Sciatic nerve (tissue), 2 donors: ENCODE results near the gene SH3BP4. TPM values are rescaled to one million over a fixed set of nuclear protein-coding genes. Genes with fewer than 3 reads are reported as not detected.

Experiments
- ATAC-seq: fragments of 200-7000 bp; cut with Tn5 transposase; one replicate; pipeline ENCODE4 v1.9.1; 2020; ENCODE audit warnings: mild to moderate bottlenecking, moderate library complexity
- DNase-seq: peaks from one replicate; pipeline ENCODE4 v3.0.0-alpha.2; 2020; ENCODE audit warnings: low spot score
- intact Hi-C: fragments of 100-400 bp; cut with DNase I; formaldehyde crosslinking; loops from one replicate; pipeline ENCODE4 v1.14.2; 2022
- total RNA-seq: library from RNA; stranded (reverse); fragmentation: NEBNext Ultra II Directional; extraction: Animal tissue kit (Norgen Biotek cat#: 25700); gene quantifications from one replicate; pipeline ENCODE4 v1.2.1, GENCODE V29; 2021
- donor health status: DM: no; HTN: no; CAD: no.
- donor health status: DM: no; HTN: no; CAD: no.

SH3BP4 gene
- total RNA-seq, 1 donor from 2014 or later = 26.7 TPM

DNA sequence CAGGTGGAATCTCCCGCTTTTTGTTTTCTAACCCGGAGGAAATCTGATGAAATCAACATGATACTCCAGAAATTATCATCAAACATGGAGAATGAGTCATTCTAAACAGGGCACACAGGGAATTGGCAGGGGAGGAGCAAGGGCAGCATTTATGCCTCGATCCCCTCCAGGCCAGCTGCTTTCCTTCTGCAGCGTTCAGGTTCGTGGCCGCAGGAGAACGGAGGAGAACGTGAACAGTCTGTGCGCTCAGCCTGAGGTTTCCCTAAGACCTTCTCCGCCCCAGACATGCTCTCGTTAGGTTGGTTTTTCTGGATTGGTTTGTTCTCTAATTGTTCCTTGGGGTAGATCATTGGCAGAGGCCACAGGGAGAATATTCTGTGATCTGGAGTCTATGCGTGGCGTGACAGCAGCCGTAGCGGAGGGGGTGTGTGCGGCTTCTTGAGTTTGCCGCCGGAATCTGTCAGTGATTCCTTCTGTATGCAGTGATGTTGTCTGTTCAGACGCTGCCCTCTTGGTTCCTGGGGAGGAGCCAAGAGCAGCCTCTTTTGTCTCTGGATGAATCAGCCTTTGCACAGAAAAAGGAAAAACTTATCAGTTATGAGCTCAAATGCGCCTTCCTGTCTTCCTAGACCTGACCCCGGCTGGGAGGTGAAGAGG is 75.9 kb downstream of the SH3BP4 start:
- peak; percentile 33 for ATAC-seq
- intact Hi-C loops = no loop called here
- no peak for DNase-seq

DNA sequence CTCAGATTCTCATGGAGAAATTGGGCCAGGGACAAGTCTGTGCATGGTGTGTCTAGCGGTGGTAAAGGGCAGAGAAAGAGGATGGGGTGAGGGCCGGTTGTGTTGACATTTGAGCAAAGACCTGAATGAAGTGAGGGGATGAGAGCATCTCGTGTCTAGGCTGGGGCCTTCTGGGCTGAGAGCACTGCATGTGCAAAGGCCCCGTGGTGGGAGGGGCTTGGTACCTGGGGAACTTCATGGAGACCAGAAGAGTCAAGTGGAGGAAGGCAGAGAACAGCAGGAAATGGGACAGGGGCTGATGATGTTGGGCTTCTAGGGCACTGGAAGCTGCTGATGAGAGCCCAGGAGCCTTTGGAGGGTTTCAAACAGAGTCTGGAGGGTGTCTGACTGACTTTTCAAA is 76.8 kb downstream of the SH3BP4 start:
- ATAC-seq = no peak
- intact Hi-C loops = no loop called here
- DNase-seq = no peak

DNA sequence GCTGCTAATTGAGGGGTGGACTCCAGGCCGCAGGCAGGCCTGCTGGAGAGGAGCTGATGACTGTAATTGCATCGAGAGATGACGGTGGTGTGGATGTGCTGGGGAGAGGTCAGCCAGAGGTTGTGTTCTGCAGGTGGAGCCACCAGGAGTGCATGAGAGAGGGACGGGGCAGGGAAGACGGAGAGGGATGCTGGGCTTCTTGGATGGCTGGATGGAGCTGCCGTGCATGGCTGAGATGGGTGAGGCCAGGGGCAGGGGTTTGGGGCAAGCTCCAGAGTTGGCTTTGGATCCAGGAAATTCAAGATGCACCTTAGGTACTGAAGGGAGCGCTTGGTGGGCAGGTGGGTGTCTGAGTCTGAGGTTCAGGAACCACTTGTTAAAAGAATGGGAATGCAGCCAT is 77.2 kb downstream of the SH3BP4 start:
- intact Hi-C loops = no loop called here
- ATAC-seq = no peak
- DNase-seq = no peak

DNA sequence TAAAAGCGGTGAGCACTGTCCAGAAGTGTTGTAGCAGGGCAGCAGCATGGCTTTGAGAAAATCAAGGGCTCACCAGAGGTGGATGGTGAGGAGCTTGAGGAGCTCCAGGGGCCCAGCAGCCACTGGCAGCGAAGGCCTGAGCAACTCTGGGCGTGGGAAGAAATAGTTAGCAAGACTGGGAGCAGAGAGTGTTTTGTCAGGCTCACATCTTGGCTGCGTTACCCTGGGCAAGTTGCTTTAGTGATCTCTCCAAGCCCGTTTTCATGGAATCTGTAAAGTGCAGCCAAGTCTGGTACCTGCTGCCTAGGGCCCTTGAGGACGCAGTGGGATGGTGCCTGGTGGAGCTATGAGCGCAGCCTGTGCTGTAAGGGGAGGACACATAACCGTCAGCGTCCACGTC is 78.3 kb downstream of the SH3BP4 start:
- DNase-seq (no peak), ATAC-seq (no peak)
- intact Hi-C loops = no loop called here

DNA sequence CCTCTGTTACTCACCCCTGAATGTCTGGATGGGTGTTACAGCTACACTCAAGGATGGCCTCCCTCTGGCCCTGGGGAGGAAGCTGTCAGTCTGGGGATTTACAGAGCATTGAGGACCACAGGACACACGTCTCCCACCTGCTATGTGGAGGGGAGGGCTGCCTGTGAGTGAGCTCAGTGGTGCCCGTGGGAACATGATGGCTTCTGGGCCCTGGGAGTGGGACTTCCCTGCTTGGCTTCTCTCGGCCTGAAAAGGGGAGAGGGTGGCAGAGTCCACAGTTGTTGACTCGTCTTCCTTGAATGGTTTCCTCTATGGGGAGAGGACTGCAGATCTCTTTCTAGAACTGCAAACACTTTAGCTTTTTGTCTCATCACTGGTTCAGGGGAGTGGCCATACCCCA is 79.1 kb downstream of the SH3BP4 start:
- intact Hi-C loops = no loop called here

DNA sequence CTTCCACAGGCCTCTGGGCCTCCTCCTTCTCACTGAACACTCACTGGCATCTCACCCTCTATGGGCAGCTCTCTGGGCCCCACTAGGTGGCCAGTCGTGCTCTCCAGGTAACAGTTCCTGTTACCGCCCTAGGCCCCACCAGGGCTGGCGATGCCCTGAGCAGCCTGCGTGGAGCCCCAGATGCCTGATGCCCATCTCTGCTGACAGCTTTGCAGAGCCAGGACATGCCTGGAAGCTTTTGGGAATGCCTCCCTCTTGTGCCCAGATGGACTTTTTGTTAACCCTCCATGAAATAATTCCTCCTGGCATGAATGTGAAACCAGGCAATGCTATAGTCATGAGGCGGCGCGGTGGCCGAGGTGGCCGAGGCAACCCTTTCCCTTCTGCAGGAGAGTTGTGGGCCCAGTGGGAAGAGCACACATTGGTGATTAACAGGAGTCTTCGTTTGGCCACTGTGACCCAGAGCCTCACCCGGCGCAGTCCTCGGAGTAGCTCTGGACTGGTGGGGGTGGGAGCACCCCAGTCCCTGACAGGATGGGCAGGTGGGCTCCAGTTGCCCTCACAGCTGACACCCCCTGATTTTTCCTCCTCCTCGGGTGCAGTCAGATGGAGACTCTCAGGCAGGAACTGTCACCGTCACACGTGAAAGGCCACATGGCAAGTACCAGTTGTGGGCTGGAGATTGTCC is 80.0 kb downstream of the SH3BP4 start:
- ATAC-seq = no peak
- intact Hi-C loops = no loop called here
- DNase-seq = no peak

More for the DNA sequence above, 79.1 kb downstream of the SH3BP4 start:
- ATAC-seq (no peak), DNase-seq (no peak)

DNA sequence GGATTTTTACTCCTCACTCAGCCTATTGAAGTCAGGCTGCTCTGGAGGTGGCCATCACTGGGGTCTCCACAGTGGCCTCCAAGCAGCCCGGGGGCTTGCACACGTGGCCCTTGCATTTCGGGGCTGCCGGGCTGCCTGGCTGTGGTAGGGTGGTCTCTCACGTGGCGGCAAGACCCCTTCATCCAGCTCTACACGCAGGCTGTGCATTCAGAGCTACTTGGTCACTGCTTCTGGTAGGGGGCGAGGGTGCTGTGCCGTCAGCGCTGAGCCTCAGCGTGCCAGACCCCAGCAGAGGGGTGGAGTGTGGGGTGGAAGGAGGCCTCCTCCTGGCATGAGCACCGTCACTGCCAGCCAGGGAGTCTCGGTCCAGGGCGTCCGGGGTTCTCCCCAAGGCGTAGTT is 80.6 kb downstream of the SH3BP4 start:
- DNase-seq (no peak), ATAC-seq (no peak)
- intact Hi-C loops = no loop called here

DNA sequence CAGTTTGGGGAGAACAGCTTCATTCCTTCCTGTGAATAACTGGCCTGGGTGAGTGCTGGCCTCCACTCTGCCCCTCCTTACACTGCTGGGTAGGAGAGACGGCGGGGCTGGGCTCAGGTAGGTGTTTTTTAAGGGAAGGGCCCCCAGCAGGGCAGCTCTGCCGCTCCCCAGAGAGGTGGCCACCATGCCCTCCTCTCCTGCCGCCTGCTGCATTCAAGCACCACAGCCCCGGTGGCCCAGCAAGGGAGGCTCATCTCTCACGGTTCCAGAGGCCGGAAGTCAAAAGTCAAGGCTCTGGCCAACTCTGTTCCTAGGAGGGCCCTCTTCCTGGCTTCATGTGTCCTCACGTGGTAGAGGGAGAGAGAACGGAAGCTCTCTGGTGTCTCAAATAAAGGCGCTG is 81.1 kb downstream of the SH3BP4 start:
- no peak for ATAC-seq
- no peak for DNase-seq
- intact Hi-C loops = no loop called here

DNA sequence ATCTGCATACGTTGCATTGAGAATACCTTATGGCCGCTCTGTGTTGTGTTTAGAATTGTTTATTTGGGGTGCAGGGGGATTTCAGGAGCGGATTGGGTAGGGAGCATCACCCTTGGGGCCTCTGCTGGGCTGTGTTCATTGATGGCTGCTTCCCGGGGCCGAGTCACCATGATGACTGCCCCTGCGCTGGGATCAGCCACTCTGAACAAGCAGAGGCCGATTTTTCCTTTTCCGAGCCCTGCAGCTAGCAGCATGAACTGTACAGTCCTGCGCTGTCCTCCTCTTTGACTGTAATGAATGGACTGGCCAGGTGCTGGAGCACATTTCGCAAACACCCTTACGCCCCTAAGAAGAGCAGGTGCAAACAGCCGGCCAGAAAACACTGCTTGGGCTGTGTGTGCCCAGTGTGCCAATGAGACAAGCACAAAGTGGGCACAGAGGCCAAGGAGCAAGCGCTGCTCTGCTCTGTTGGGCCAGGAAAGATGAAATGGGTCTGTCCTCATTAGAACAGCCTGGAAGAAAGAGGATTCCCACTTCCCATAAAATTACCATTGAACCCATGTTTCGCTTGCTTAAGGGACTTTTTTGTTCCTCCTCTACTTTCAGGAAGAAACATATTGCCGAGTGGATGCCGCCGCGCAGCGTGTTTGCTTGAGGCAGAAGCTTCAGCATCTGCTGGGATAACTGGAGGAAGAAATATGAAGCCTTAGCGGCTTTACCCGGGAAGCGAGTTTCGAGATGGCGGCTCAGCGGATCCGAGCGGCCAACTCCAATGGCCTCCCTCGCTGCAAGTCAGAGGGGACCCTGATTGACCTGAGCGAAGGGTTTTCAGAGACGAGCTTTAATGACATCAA is 82.7 kb downstream of the SH3BP4 start:
- intact Hi-C loops = no loop called here
- DNase-seq (no peak), ATAC-seq (no peak)

DNA sequence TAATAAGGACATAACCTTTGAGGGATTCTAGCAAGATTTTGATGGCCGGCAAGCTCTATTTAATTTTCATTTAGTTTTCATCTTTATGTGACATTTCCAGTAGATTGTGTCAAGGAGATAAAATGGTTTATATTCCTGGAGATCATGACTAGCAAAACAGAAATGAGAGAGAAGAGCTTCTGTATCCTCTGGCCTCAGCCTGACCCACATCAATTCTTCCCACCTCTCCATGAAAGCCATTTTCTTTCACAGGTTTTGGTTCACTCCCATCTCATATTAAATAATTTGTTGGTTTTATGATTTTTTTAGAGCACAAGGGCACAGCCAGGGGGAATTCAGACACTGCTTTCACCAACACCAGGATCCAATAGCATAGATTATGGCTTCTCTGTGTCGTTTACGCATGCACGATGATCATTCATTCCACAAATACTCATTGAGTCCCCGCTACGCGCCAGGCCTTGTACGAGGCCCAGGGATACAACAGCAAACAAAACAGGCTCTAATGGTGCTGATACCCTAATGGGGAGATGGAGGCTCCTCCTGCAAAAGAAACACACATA is 85.9 kb downstream of the SH3BP4 start:
- DNase-seq = no peak
- intact Hi-C loops = no loop called here
- no peak for ATAC-seq

DNA sequence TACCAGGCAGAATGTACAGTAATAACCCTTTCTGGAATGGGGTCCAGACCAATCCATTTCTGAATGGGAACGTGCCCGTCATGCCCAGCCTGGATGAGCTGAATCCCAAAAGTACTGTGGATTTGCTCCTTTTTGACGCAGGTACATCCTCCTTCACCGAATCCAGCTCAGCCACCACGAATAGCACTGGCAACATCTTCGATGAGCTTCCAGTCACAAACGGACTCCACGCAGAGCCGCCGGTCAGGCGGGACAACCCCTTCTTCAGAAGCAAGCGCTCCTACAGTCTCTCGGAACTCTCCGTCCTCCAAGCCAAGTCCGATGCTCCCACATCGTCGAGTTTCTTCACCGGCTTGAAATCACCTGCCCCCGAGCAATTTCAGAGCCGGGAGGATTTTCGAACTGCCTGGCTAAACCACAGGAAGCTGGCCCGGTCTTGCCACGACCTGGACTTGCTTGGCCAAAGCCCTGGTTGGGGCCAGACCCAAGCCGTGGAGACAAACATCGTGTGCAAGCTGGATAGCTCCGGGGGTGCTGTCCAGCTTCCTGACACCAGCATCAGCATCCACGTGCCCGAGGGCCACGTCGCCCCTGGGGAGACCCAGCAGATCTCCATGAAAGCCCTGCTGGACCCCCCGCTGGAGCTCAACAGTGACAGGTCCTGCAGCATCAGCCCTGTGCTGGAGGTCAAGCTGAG is 89.6 kb downstream of the SH3BP4 start:
- ATAC-seq (no peak), DNase-seq (no peak)
- intact Hi-C loops = no loop called here

DNA sequence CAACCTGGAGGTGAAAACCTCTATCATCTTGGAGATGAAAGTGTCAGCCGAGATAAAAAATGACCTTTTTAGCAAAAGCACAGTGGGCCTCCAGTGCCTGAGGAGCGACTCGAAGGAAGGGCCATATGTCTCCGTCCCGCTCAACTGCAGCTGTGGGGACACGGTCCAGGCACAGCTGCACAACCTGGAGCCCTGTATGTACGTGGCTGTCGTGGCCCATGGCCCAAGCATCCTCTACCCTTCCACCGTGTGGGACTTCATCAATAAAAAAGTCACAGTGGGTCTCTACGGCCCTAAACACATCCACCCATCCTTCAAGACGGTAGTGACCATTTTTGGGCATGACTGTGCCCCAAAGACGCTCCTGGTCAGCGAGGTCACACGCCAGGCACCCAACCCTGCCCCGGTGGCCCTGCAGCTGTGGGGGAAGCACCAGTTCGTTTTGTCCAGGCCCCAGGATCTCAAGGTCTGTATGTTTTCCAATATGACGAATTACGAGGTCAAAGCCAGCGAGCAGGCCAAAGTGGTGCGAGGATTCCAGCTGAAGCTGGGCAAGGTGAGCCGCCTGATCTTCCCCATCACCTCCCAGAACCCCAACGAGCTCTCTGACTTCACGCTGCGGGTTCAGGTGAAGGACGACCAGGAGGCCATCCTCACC is 90.2 kb downstream of the SH3BP4 start:
- DNase-seq (no peak), ATAC-seq (no peak)
- intact Hi-C loops = no loop called here

DNA sequence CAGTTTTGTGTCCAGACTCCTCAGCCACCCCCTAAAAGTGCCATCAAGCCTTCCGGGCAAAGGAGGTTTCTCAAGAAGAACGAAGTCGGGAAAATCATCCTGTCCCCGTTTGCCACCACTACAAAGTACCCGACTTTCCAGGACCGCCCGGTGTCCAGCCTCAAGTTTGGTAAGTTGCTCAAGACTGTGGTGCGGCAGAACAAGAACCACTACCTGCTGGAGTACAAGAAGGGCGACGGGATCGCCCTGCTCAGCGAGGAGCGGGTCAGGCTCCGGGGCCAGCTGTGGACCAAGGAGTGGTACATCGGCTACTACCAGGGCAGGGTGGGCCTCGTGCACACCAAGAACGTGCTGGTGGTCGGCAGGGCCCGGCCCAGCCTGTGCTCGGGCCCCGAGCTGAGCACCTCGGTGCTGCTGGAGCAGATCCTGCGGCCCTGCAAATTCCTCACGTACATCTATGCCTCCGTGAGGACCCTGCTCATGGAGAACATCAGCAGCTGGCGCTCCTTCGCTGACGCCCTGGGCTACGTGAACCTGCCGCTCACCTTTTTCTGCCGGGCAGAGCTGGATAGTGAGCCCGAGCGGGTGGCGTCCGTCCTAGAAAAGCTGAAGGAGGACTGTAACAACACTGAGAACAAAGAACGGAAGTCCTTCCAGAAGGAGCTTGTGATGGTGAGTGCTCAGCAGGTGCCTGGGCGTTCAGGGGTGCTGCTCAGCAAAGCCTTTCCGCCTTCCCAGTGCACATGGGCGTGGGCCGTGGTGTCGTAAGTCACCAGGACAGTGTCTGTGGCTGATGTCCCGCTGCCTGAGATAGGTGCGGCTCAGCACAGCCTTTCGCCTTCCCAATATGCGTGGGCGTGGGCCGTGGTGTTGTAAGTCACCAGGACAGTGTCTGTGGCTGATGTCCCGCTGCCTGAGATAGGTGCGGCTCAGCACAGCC is 91.0 kb downstream of the SH3BP4 start:
- intact Hi-C loops = no loop called here
- ATAC-seq = no peak
- no peak for DNase-seq

DNA sequence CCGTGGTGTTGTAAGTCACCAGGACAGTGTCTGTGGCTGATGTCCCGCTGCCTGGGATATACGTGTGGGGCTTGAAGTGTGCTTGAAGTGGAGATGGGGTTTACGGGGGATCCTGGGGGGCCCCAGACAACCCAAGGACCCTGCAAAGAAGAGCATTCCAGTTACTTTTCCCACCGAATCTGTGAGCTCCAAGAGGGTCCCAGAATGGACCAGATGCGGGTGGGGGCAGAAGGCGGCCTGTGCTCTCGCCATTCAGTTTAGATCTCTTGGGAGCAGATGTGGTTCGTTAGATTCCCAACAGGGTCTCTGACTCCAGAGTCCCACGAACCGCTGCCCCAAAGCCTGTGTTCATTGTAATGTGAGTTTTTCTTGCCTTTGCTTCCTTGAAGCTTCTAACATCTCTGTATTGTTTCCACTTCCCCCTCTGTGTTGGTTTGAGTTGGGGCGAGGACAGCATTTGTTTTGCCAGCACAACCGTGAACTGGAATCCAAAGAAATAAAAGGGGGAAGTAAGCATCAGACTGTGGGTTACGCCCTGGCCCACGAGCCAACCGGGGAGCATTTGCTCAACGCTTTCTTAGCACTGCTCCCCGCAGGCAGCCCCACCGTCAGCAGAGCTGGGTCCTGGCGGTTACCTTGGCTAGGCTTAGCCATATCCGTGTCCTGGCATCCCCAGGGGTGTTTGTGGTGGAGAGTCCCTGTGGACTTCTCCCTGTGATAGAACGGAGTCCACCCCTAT is 92.1 kb downstream of the SH3BP4 start:
- no peak for DNase-seq
- ATAC-seq = peak; percentile 46
- intact Hi-C loops = no loop called here

DNA sequence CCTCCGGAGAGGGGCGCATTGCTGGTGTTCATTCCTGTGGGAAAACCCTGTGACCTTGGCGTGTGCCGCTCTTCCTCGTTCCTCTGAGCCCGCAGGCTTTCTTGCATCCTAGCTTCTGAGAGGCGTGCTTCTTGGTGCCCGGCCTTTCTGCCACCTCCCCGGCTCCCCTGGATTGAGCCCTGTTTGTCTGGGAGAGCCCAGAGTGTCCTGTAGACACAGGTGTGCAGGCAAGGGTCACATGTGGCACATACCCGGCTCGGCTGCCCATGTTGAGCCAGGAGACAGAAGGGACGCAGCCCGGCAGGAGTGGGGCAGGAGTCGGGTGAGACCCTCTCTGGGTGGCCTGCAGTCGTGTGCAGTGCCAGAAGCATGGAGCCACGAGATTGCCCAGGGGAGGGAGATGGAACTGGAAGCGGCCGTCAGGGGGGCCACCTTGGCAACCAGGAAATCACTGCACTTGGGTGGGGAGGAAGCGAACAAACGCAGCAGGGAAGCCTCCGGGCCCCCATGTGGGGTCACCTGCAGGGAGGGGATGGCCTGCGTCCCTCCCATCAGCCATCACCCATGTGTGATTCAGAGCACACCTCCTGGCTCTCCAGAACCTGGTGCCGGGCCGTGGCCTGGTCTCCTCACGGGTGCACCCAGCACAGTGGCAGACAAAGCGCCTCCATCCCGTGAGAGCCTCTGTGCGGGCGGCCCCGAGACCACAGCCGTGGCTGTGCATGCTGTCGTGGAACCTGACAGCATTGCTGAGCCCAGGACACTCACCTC is 92.9 kb downstream of the SH3BP4 start:
- intact Hi-C loops = no loop called here
- no peak for DNase-seq

DNA sequence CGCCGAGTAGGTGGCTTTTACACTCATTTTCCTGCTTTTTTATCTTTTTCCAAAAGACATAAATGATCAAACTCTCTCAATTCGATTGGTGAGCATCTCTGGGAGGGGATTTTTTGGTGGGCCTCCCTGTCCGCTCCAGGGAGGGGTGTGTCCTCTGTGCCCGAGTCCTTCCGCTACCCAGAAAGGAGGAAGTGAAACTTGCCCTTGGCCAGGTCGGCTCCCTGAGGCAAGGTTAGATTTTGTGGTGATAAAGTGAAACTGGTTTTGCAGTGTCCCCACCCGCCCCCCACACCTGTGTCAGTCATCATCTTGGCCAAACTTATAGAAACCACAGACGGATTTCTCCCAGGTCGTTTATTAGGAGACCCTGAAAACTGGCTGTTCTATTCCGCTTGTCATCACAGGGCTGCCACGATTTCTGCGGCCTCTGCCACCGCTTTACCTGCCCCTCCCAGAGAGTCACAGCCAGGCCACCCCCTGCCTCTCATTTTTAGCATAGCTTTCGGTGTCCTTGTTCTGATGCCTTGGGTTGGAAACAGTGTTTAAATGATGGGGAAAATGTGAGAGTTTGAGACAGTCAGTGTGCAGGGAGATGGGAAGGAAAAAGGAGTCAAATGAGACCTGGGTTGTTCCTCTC is 93.6 kb downstream of the SH3BP4 start:
- ATAC-seq (no peak), DNase-seq (no peak)
- intact Hi-C loops = no loop called here

More for the DNA sequence above, 92.9 kb downstream of the SH3BP4 start:
- ATAC-seq = peak; percentile 18
